ENCODE results near the gene CCDC157.

DNA sequence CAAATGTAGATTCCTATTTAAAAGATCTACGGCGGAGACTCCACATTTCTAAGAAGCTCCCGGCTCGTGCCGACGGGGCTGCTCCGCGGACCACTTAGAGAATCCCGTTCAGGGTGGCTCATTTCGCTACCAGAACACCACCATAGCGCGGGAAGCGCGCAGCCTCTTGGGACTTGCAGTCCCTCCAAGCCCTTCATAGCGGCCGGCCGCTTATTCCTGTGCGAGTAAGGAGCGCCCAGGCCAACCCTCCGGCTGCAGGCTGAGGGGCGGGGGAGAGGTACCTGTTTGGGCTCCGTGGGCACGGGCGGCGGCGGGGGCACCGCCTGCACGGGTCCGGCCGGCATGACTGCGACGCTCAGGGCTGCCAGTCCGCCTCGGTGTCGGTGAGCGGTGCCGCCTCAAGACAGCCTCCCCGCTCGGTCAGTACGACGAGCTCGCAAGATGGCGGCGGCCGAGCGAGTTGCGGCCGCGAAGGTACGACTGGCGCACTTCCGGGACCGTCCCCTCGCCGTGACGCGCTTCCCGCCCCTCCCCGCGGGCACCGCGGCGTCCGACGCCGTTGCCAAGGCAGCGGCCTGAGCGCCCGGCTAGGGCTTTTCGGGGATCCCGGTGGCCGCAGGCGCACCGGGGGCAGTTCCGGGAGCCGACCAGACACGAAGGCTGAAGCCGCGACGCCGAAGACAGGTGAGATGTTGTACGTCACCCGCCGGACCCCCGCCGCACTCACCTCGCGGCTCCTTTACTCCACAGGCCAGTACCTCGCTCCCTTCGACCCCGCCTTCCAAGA is at the start of gene CCDC157, which contains the start of gene SF3A1:
- TF ChIP-seq EZH2 (IDR thresholded peaks at IDR 0.05; ENCODE audit: low read length, unreplicated experiment) (no peak), CTCF (conservative IDR thresholded peaks at IDR 0.05; ENCODE audit: low read depth, low read length) (no peak)

All from PC-3 (cell line).